Activated naive CD4-positive, alpha-beta T cell treated with Interleukin-2 at 50 U/mL for 16 hours (primary cell): ENCODE results near the gene FXYD1.
"Not testable (repeated sequence)": the region's sequence is repeated elsewhere in the genome, so short reads cannot be mapped to it uniquely, and the experiment has no call there.

ENCODE experiments used
- DNase-seq: peaks from one replicate; pipeline ENCODE4 v3.0.0-alpha.2; 2020

The FXYD1 gene

GRCh38 chr19:35125749-35126623 is 12.6 kb upstream of the FXYD1 start:
- DNase-seq: no peak

- DNase-seq: no peak
Measured at GRCh38 chr19:35126624-35126959, 12.0 kb upstream of the FXYD1 start.

- DNase-seq: no peak
Measured at GRCh38 chr19:35127871-35128270, 10.8 kb upstream of the FXYD1 start.

- DNase-seq: no peak
Measured at GRCh38 chr19:35128398-35129057, 10.1 kb upstream of the FXYD1 start.

DNA sequence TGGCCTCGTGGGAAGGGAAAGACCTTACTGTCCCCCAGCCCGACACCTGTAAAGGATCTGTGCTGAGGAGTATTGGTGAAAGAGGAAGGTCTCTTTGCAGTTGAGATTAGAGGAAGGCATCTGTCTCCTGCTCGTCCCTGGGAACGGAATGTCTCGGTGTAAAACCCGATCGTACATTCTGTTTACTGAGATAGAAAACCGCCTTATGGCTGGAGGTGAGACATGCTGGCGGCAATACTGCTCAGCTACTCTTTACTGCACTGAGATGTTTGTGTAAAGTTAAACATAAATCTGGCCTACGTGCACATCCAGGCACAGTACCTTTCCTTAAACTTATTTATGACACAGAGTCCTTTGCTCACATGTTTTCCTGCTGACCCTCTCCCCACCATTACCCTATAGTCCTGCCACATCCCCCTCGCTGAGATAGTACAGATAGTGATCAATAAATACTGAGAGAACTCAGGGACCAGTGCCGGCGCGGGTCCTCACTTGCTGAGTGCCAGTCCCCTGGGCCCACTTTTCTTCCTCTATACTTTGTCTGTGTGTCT is 8.8 kb upstream of the FXYD1 start:
- DNase-seq: not testable (repeated sequence)

DNA sequence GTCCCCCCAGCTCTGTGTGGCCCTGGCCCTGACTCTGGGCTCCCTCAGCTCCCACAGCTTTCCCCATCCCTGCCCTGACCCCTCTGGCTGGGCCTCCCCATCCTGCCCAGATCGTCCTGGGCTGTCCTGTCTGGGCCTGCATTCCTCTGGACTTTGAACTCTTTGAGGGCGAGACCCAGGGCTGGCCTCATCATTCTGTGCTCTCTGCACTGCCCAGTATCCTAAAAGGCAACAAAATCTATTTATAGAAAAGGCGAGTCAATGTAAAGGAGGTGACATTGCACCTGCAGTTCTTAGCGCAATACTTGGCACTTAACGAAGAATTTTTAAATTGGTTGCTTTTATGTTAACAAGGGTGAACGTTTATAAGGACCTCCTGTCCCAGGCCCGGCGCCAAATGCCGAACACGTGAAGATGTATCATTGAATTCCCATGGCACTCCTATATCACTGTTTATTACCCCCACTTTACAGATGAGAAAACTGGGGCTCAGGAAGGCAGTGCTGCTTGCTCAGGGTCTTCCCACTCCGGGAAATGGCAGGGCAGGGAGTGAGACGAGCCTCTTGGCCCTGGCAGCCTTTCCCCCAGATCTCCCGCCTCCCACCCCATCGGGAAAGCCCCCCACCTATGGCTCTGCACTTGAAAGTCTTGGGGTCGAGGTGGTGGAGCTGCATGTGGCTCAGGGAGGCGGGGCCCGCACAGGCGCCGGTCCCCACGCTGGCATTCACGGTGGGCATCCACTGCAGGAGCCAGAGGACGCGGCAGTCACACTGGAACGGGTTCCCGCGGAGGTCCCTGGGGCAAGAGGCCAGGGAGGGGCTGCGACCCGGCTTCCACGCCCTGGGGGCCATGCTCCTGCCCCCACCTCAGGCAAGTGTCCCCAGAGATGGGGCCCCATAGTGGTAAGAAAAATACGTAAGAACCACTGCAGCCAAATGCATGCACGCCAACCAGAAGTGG is 7.6 kb upstream of the FXYD1 start:
- DNase-seq: no peak

- DNase-seq: no peak
Measured at GRCh38 chr19:35132254-35132653, 6.4 kb upstream of the FXYD1 start.

DNA sequence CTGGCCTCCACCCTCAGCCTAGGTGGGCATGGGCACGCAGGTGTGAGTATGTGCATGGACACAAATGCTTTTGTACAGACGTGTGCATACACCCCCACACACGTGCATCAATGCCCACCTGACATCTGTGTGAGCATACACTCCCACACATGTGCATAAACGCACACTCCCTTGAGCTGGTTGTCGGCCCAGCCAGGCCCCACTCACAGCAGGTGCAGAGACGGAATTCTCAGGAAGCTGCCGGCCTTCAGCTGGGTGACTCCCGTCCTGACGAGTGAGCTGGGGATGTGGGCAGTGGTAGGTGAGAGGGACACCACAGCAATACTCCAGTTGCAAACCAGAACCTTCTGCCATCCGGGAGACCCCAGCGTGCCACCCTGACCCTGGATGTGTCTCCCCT is 4.8 kb upstream of the FXYD1 start:
- no peak for DNase-seq

- no peak for DNase-seq
Measured at GRCh38 chr19:35134601-35135242, 3.9 kb upstream of the FXYD1 start, which contains the start of gene LGI4. Gene LGI4 (minus strand): TSS chr19:35135059. CDS start chr19:35134680, 379 bp downstream.

DNA sequence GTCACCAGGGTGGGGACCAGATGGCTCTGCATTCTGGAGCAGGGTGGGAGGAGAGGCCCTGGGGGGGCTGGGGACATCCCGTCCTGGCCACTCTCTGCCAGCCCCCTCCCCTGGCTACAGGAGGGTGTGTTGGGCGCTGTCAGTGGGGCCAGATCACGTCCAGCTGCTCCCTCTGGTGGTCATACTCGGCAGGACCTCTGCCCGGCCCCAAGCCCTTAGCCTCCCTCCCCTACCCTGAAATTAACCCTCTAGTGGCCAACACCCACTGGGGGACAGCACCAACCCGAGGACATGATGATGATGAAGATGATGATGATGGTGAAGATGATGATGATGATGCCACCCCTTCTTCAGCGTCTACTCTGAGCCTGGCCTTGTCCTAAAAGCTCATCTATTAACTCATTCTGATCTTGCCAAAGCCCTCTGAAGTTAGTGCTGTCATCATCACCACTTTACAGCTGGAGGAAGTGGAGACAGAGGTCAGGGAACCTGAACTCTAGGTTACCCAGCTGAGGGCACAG is 3.2 kb upstream of the FXYD1 start:
- peak; percentile 73 for DNase-seq

DNA sequence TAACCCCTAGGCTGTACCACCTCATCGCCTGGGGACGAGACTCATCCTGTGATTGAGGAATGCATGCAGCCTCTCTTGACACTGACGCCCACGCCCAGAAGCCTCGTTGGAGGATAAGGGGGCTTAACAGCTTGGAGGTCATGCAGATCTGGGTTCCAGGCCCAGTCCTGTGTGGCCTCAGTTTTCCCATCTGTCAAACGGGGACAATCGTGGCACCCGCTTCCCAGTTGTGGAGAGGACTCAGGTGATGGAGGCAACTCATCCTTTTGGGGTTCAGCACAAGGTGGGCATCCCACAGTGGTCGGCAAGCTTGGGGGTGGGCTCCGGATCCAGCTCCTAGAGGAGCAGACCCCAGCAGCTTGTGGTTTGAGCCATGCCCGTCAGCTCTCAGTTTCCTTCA is 2.4 kb upstream of the FXYD1 start:
- DNase-seq: no peak

- no peak for DNase-seq
Measured at GRCh38 chr19:35136977-35137702, 1.5 kb upstream of the FXYD1 start.

DNA sequence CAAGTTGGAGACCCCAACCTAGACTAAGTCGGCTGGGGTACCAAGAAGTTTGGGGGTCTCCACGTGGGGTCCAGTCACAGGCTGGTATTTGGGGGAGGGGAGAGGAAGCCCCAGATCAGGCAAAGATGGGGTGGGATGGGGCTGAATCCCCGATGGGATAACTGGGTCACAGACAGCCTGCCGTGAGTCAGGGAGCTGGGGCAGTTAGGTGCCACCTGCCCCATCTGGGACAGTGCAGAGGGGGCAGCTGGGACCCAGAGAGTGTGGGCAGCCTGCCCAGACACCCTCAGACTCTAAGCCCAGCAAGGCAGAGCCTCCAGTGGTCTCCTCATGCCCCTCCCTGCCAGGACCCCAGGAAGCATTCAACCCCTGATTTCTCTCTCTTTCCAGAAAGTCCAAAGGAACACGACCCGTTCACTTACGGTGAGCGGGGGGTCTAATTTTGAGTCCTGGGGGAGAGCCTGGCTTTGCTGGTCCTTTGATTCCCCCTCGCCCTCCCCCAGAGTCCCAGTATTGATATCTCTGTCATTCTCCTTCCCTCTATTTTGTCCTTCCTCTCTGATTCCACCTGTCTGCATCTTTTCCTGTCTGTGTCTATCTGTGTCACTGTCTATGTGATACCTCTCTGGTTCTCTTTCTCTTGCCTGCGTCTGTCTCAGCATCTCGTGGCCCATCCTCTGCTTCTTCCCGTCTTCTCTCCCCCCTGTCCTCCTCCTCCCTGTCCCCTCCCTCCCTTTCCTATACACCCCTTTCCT is 1.8 kb downstream of the FXYD1 start:
- DNase-seq: no peak

DNA sequence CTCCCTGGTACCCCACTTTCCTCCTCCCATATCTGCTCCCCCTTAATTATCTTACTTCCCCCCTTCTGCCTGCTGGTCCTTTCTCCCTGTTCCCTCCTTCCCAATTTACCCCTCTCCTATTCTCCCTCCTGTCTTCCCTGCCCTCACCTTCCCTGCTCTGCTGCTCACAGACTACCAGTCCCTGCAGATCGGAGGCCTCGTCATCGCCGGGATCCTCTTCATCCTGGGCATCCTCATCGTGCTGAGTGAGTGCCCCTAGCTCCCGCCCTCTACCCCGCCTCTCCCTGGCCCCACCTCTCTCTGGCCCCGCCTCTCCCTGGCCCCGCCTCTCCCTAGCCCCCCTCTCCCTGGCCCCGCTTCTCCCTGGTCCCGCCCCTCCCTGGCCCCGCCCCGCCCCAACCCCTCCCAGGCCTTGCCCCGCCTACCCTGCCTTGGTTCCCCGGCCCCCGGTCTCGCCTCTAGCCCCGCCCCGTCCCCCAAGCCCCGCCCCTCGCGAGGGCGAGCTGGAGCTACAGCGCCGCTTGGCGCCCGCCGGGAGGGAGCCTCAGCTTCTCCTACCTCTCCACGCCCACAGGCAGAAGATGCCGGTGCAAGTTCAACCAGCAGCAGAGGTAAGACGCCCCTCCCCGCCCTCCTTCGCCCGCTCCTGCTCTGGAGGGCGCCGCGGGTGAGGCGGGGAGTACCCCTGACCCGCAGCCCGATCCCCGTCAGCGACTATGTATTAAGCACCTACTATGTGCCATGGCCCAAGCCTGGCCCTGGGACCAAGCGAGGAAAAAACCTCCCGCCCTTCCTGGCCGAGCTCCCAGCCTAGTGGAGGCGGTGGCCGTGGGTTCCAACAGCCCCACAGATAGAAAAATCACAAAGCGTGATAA is 2.6 kb downstream of the FXYD1 start:
- peak; percentile 95 for DNase-seq

DNA sequence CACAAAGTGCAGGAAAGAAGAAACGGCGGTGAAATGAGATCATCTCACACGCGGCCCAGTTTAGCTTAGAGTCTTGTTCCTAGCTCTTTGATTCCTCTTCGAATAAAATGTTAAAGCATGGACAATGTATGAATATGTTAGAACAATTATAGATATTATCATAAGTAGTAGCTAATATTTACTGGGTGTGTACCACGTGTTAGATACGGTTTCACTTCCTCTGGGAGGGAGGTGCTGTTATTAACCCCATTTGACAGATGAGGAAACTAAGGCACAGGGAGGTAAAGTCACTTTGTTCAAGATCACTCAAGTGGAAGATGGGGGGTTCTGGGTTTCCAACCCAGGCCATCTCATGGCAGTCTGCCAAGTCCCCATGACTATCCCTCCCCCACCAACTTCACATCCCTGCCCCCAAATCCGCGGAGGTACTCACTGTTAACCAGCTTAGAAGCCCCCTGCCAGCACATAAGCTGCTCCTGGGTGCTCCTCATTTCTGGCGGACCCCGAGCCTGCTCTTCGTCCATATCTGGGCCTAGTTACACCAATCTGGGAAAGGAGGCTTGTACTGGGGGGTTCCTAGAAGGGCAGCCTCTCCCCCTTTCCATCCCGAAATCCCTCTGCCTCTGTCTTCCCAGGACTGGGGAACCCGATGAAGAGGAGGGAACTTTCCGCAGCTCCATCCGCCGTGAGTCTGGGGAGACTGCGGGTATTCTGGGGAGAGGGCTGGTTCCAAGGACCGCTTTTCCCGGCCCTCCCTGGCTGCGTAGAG is 3.4 kb downstream of the FXYD1 start:
- peak; percentile 6 for DNase-seq

GRCh38 chr19:35142606-35143230 is 4.1 kb downstream of the FXYD1 start:
- peak; percentile 69 for DNase-seq

- DNase-seq: no peak
Measured at GRCh38 chr19:35143231-35143715, 4.6 kb downstream of the FXYD1 start, which contains the start of gene FXYD7. Gene FXYD7 (plus strand): TSS chr19:35143255. CDS start chr19:35143334, 79 bp downstream.

GRCh38 chr19:35143818-35144217 is 5.2 kb downstream of the FXYD1 start:
- no peak for DNase-seq
